A549 (cell line): Measurements from ENCODE around the gene LYZL2. TPM values are rescaled to one million over a fixed set of nuclear protein-coding genes. Genes with fewer than 3 reads are reported as not detected.
"Not testable (repeated sequence)": the region's sequence is repeated elsewhere in the genome, so short reads cannot be mapped to it uniquely, and the experiment has no call there.

Experiments used
- ATAC-seq, 2 experiments: fragments of 200-7000 bp in 1 of 2; fragments of >200 bp in 1 of 2; cut with Nextera tagmentation in 1 of 2; cut with Tn5 transposase in 1 of 2; 3 replicates each; pipeline versions ENCODE4 v1.8.0 to v1.9.1; 2018 to 2020; ENCODE audit warnings: mild to moderate bottlenecking in 1 of 2, moderate library complexity in 1 of 2
- CTCF ChIA-PET: fragments of 300-600 bp; sonication (Branson Sonifier 250); formaldehyde crosslinking; extraction: SDS; loops from one replicate; lab custom pipeline; 2021; ENCODE audit warnings: antibody characterized with exemption, inconsistent platforms; lab: Yijun Ruan, JAX
- POLR2A ChIA-PET: fragments of 350-600 bp; formaldehyde crosslinking; extraction: SDS; loops from one replicate; lab custom pipeline; 2021; ENCODE audit warnings: antibody characterized with exemption, inconsistent platforms; lab: Yijun Ruan, JAX
- DNase-seq, 2 experiments: peaks; one replicate each; pipeline versions ENCODE4 v3.0.0 to v3.0.0-alpha.2; 2011 to 2016; ENCODE audit warnings: low read depth in 1 of 2, low spot score in 1 of 2
- FAIRE-seq: peaks from 2 replicates; lab custom pipeline; 2011; peaks lifted over from hg19 to GRCh38; lab: Jason Lieb, UNC
- H3K27ac ChIP-seq, 2 experiments: fragments of >200 bp; sonication (Bioruptor Twin); formaldehyde crosslinking; 3 replicates each; pipeline ENCODE4 v1.5.1; 2016 to 2017
- H3K4me1 ChIP-seq: fragments of >200 bp; sonication (Bioruptor Twin); formaldehyde crosslinking; 3 replicates; pipeline ENCODE4 v1.6.1; 2016
- H3K4me2 ChIP-seq: fragments of >200 bp; sonication (Bioruptor Twin); formaldehyde crosslinking; 3 replicates; pipeline ENCODE4 v1.6.1; 2016
- H3K4me3 ChIP-seq: fragments of >200 bp; sonication (Bioruptor Twin); formaldehyde crosslinking; 3 replicates; pipeline ENCODE4 v1.5.1; 2016
- H3K9me3 ChIP-seq: fragments of >200 bp; sonication (Bioruptor Twin); formaldehyde crosslinking; 3 replicates; pipeline ENCODE4 v1.6.1; 2016
- ATOH8 ChIP-seq: fragments of 250-450 bp; sonication (Bioruptor Pico); IDR thresholded peaks from 2 replicates; pipeline ENCODE4 v1.5.0; 2020; ENCODE audit warnings: low read depth, mild to moderate bottlenecking, moderate library complexity
- CBX8 ChIP-seq: fragments of 200-600 bp; sonication (generic); IDR thresholded peaks from 2 replicates; pipeline ENCODE4 v1.6.1; 2016
- CEBPB ChIP-seq, 2 experiments: fragments of >200 bp in 1 of 2; sonication (Bioruptor Twin) in 1 of 2; formaldehyde crosslinking in 1 of 2; IDR thresholded peaks; 2 replicates each; pipeline ENCODE4 v1.6.1; 2012 to 2016
- E2F6 ChIP-seq: IDR thresholded peaks from 2 replicates; pipeline ENCODE4 v1.6.1; 2012; ENCODE audit warnings: low read depth, borderline replicate concordance
- ELK1 ChIP-seq: fragments of 150-350 bp; IDR thresholded peaks from 2 replicates; pipeline ENCODE4 v1.6.1; 2014; ENCODE audit warnings: low read depth, mild to moderate bottlenecking, low read length
- HMGXB4 ChIP-seq: fragments of 250-450 bp; sonication (Bioruptor Pico); IDR thresholded peaks from 2 replicates; pipeline ENCODE4 v1.5.0; 2021; ENCODE audit warnings: mild to moderate bottlenecking, moderate library complexity, borderline replicate concordance
- HOXA7 ChIP-seq: fragments of 250-450 bp; sonication (Bioruptor Pico); IDR thresholded peaks from 2 replicates; pipeline ENCODE4 v1.5.0; 2020; ENCODE audit warnings: mild to moderate bottlenecking, moderate library complexity
- HOXB13 ChIP-seq: fragments of 250-450 bp; sonication (Bioruptor Pico); IDR thresholded peaks from 2 replicates; pipeline ENCODE4 v1.5.0; 2020; ENCODE audit warnings: low read depth, mild to moderate bottlenecking, moderate library complexity
- KDM5A ChIP-seq: fragments of 200-600 bp; sonication (generic); IDR thresholded peaks from 2 replicates; pipeline ENCODE4 v1.6.1; 2016; ENCODE audit warnings: antibody characterized with exemption, mild to moderate bottlenecking
- PBX3 ChIP-seq: IDR thresholded peaks from 2 replicates; pipeline ENCODE4 v1.6.1; 2012
- POLR2AphosphoS2 ChIP-seq: conservative IDR thresholded peaks from 2 replicates; pipeline ENCODE4 v1.6.1; 2012; ENCODE audit warnings: low read length, improper control_type of control experiment, inconsistent platforms
- RAD21 ChIP-seq, 2 experiments: fragments of >200 bp in 1 of 2; sonication (Bioruptor Twin) in 1 of 2; formaldehyde crosslinking in 1 of 2; IDR thresholded peaks in 1 of 2; conservative IDR thresholded peaks in 1 of 2; 2 replicates in 1 of 2; 3 replicates in 1 of 2; pipeline ENCODE4 v1.6.1; 2012 to 2018; ENCODE audit warnings: inconsistent platforms in 1 of 2
- SMC3 ChIP-seq: fragments of >200 bp; sonication (Bioruptor Twin); formaldehyde crosslinking; IDR thresholded peaks from 3 replicates; pipeline ENCODE4 v1.6.1; 2018; ENCODE audit warnings: inconsistent platforms
- TFCP2L1 ChIP-seq: fragments of 250-450 bp; sonication (Bioruptor Pico); IDR thresholded peaks from 2 replicates; pipeline ENCODE4 v1.5.0; 2021; ENCODE audit warnings: mild to moderate bottlenecking
- ZFP36 ChIP-seq: fragments of 450-650 bp; IDR thresholded peaks from 2 replicates; pipeline ENCODE4 v1.6.1; 2014; ENCODE audit warnings: borderline replicate concordance; ENCODE audit not compliant: partially characterized antibody
- WGBS: methylation state at CpG from one replicate; pipeline ENCODE4 v1.1.6; 2017; ENCODE audit errors: missing lambda C conversion rate; 5-methylcytosine and 5-hydroxymethylcytosine counted together
- polyA plus RNA-seq, 4 experiments: library from polyadenylated mRNA; depleted of rRNA in 3 of 4; stranded (reverse); fragments of >200 nt; fragmentation: RNase III in 1 of 4; extraction: RNeasy Plus Mini Kit Qiagen cat#74134 plus additional on column Dnase treatment in 1 of 4; gene quantifications; 2 replicates in 3 of 4; 3 replicates in 1 of 4; pipeline ENCODE4 v1.2.3, GENCODE V29; 2011 to 2017

The LYZL2 gene
- polyA plus RNA-seq, 2 of the 4 experiments (the other 2 are of a cell fraction), result not detected

GRCh38 chr10:30645340-30645827 lies 15.8 kb upstream of the LYZL2 start:
- Histone ChIP-seq H3K4me2 (peak overlapping the region; percentile 48), H3K27ac (0 out of 6 replicates have a peak overlapping the region, but pooled peaks of 1 of the 2 experiments have one; percentile 59), H3K4me1 (no peaks in the 10 kb centered on the region), H3K4me3 (no peak overlapping the region), H3K9me3 (no peaks in the 10 kb centered on the region)
- peak in 1 of 2 experiments; percentile 34 for DNase-seq
- peak; percentile 73 to 88 for ATAC-seq
- POLR2A ChIA-PET, result no interaction called here
- WGBS, result 9% methylated on average over 5 of the region's 15 CpGs
- CTCF ChIA-PET, result interaction anchor here (0.9 to 2.5 kb wide), 5 partner anchors 9 to 253 kb away, joined by 3 to 7 read pairs (median 5); no protein-coding TSS in a partner anchor
- TF ChIP-seq E2F6, result no peak
- TF ChIP-seq HMGXB4 (CRISPR knock-in tag), result no peak
- no peak for TF ChIP-seq CBX8
- no peak for TF ChIP-seq POLR2AphosphoS2
- TF ChIP-seq HOXA7 (CRISPR knock-in tag), result no peak
- TF ChIP-seq HOXB13 (CRISPR knock-in tag), result no peak
- no peak for FAIRE-seq

- DNase-seq, H3K9me3 ChIP-seq, ATAC-seq, H3K4me3 ChIP-seq, H3K27ac ChIP-seq, H3K4me2 ChIP-seq, FAIRE-seq, POLR2A ChIA-PET, H3K4me1 ChIP-seq: not testable (repeated sequence)
- 92% methylated on average over 5 of the region's 5 CpGs for WGBS
- CTCF ChIA-PET, result interaction anchor here (0.9 to 1.2 kb wide), 2 partner anchors 10 to 53 kb away, joined by 3 to 6 read pairs; no protein-coding TSS in a partner anchor
These were observed 14.9 kb upstream of the LYZL2 start for GRCh38 chr10:30644408-30644861.

GRCh38 chr10:30643557-30644199 lies 14.1 kb upstream of the LYZL2 start:
- POLR2A ChIA-PET, H3K27ac ChIP-seq, H3K9me3 ChIP-seq, H3K4me3 ChIP-seq, ATAC-seq, FAIRE-seq, DNase-seq, H3K4me1 ChIP-seq, H3K4me2 ChIP-seq: not testable (repeated sequence)
- WGBS, result 80% methylated on average over 11 of the region's 12 CpGs
- CTCF ChIA-PET, result interaction anchor here (0.9 to 1.7 kb wide), 2 partner anchors 12 to 52 kb away, joined by 3 read pairs; no protein-coding TSS in a partner anchor

- H3K4me2 ChIP-seq, POLR2A ChIA-PET, DNase-seq, H3K27ac ChIP-seq, FAIRE-seq, H3K9me3 ChIP-seq, H3K4me3 ChIP-seq, ATAC-seq: not testable (repeated sequence)
- H3K4me1 ChIP-seq, result peaks cover 10% of the 10 kb centered on the region
- CTCF ChIA-PET, result interaction anchor here (0.6 to 1.7 kb wide), 2 partner anchors 53 to 250 kb away, joined by 3 read pairs; no protein-coding TSS in a partner anchor
- WGBS, result 84% methylated on average over 10 of the region's 13 CpGs
These were observed 13.3 kb upstream of the LYZL2 start for GRCh38 chr10:30642856-30643255.

GRCh38 chr10:30639946-30640786 lies 10.6 kb upstream of the LYZL2 start:
- Histone ChIP-seq H3K9me3 (no peaks in the 10 kb centered on the region), H3K4me2 (no peak overlapping the region), H3K4me3 (no peak overlapping the region), H3K27ac (no peak overlapping the region), H3K4me1 (peaks cover 16% of the 10 kb centered on the region)
- ChIA-PET CTCF (interaction anchor here (0.6 to 6.4 kb wide), 42 partner anchors 8 to 1334 kb away, joined by 3 to 58 read pairs (median 4); partner anchors contain the start of gene LYZL2), POLR2A (no interaction called here)
- DNase-seq, result peak; percentile 49 to 77
- 35% methylated on average over 6 of the region's 6 CpGs for WGBS
- 0 out of 6 replicates have a peak, but pooled peaks of 1 of the 2 experiments have one; percentile 41 for ATAC-seq
- no peak for FAIRE-seq
- TF ChIP-seq CEBPB (IDR thresholded peaks at IDR 0.05) (no peak), ZFP36 (no peak), ELK1 (no peak), PBX3 (no peak), KDM5A (no peak), HOXA7 (CRISPR knock-in tag) (no peak), SMC3 (peak; percentile 54), POLR2AphosphoS2 (no peak), RAD21 (conservative IDR thresholded peaks at IDR 0.05 in 1 of 2, IDR thresholded peaks at IDR 0.05 in 1 of 2) (peak; percentile 42 to 59; a peak in 4 of 5 replicates), ATOH8 (no peak), TFCP2L1 (no peak)
